Upper lobe of left lung (tissue), 4 donors: ENCODE measurements around the gene FAM53A.

Experiments used
- CTCF ChIP-seq, 6 experiments: fragments of 450-650 bp in 4 of 6; fragments of 200-600 bp in 2 of 6; sonication (generic) in 2 of 6; IDR thresholded peaks; one replicate each; pipeline ENCODE4 v1.5.1; 2016 to 2019; ENCODE audit warnings: antibody characterized with exemption in 6 of 6
- POLR2A ChIP-seq, 4 donors: fragments of 450-650 bp; IDR thresholded peaks; one replicate each; pipeline ENCODE4 v1.5.1; 2016 to 2017; ENCODE audit warnings: antibody characterized with exemption in 4 of 4, mild to moderate bottlenecking in 2 of 4

- no peak for TF ChIP-seq CTCF (IDR thresholded peaks at IDR 0.05)
- no peak for TF ChIP-seq POLR2A (IDR thresholded peaks at IDR 0.05)
These were observed 23.0 kb downstream of the FAM53A start for GRCh38 chr4:1660948-1661677.
